ENCODE measurements around the gene EML5. TPM values are rescaled to one million over a fixed set of nuclear protein-coding genes. Genes with fewer than 3 reads are reported as not detected.

EML5 gene
- polyA plus RNA-seq, 1 experiment = 1.2 TPM

- Histone ChIP-seq H3K4me3 (ENCODE audit: low read depth, low read length) (no peak overlapping the region), H3K36me3 (ENCODE audit: control insufficient read depth, insufficient read depth, low read length) (peaks cover 11% of the 10 kb centered on the region), H3K27me3 (ENCODE audit: control insufficient read depth, insufficient read depth, low read length) (no peaks in the 10 kb centered on the region)
- DNase-seq (ENCODE audit: low read depth) = no peak
- ChIA-PET POLR2A (no interaction called here), CTCF (no interaction called here)
- TF ChIP-seq CTCF (IDR thresholded peaks at IDR 0.05; ENCODE audit: insufficient read depth, low read depth, low read length) = no peak
These were observed 195.7 kb downstream of the EML5 start for GRCh38 chr14:88597038-88597437.

GRCh38 chr14:88592031-88592430, 200.7 kb downstream of the EML5 start:
- DNase-seq (ENCODE audit: low read depth) = no peak
- Histone ChIP-seq H3K4me3 (ENCODE audit: low read depth, low read length) (no peak overlapping the region), H3K27me3 (ENCODE audit: control insufficient read depth, insufficient read depth, low read length) (no peaks in the 10 kb centered on the region), H3K36me3 (ENCODE audit: control insufficient read depth, insufficient read depth, low read length) (peaks cover 5% of the 10 kb centered on the region)
- TF ChIP-seq CTCF (IDR thresholded peaks at IDR 0.05; ENCODE audit: insufficient read depth, low read depth, low read length) = no peak
- CTCF ChIA-PET = interaction anchor here (1.0 kb wide), 1 partner anchor 10 kb away, joined by 3 read pairs; no protein-coding TSS in a partner anchor
- POLR2A ChIA-PET = no interaction called here

- H3K36me3 ChIP-seq (ENCODE audit: control insufficient read depth, insufficient read depth, low read length) = peaks cover 3% of the 10 kb centered on the region; the same call in 1 of the 2 replicates
These were observed 202.6 kb downstream of the EML5 start for GRCh38 chr14:88590173-88590572.

GRCh38 chr14:88588081-88588480, 204.7 kb downstream of the EML5 start:
- no peak for DNase-seq (ENCODE audit: low read depth)
- no peak overlapping the region for H3K4me3 ChIP-seq (ENCODE audit: low read depth, low read length)
- POLR2A ChIA-PET = no interaction called here
- H3K27me3 ChIP-seq (ENCODE audit: control insufficient read depth, insufficient read depth, low read length) = no peaks in the 10 kb centered on the region
- H3K36me3 ChIP-seq (ENCODE audit: control insufficient read depth, insufficient read depth, low read length) = peaks cover 8% of the 10 kb centered on the region
- CTCF ChIA-PET = interaction anchor here (0.7 kb wide), 1 partner anchor 313 kb away, joined by 3 read pairs; no protein-coding TSS in a partner anchor
- TF ChIP-seq CTCF (IDR thresholded peaks at IDR 0.05; ENCODE audit: insufficient read depth, low read depth, low read length) = no peak

More at GRCh38 chr14:88590173-88590572, 202.6 kb downstream of the EML5 start:
- H3K27me3 ChIP-seq (ENCODE audit: control insufficient read depth, insufficient read depth, low read length) = no peaks in the 10 kb centered on the region
- TF ChIP-seq CTCF (IDR thresholded peaks at IDR 0.05; ENCODE audit: insufficient read depth, low read depth, low read length) = no peak
- ChIA-PET CTCF (no interaction called here), POLR2A (no interaction called here)
- H3K4me3 ChIP-seq (ENCODE audit: low read depth, low read length) = no peak overlapping the region
- no peak for DNase-seq (ENCODE audit: low read depth)

- H3K27me3 ChIP-seq (ENCODE audit: control insufficient read depth, insufficient read depth, low read length) = no peaks in the 10 kb centered on the region
- no peak overlapping the region for H3K4me3 ChIP-seq (ENCODE audit: low read depth, low read length)
- DNase-seq (ENCODE audit: low read depth) = no peak
- ChIA-PET POLR2A (no interaction called here), CTCF (no interaction called here)
- TF ChIP-seq CTCF (IDR thresholded peaks at IDR 0.05; ENCODE audit: insufficient read depth, low read depth, low read length) = no peak
- H3K36me3 ChIP-seq (ENCODE audit: control insufficient read depth, insufficient read depth, low read length) = peaks cover 5% of the 10 kb centered on the region
These were observed 208.3 kb downstream of the EML5 start for GRCh38 chr14:88584451-88584850.

Data from BJ (cell line).